ENCODE data around the gene UMODL1.

The UMODL1 gene

DNA sequence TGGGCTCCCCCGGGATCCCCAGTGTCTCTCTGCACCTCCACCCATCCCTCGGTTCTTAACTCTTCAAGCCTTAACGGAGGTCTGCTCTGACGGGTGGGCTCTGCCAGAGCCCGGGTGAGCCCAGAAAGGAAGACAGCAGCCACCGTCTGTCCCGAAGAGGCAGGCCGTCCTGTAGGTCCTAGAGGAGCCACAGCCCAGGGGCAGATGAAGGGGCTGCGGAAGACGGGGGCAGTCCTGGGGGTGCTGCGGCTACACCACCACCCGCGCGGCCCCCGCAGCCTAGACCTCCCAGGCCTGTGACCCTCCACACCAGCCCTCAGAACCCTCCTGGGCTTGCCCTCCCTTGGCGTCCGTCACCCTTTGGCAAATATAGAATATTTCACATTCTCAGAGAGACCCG, 71.0 kb downstream of the UMODL1 start:
- Mint-ChIP-seq H3K9me3 (no peaks in the 10 kb centered on the region), H3K27ac (no peak overlapping the region), H3K4me3 (no peak overlapping the region), H3K36me3 (ENCODE audit: low read depth) (no peaks in the 10 kb centered on the region), H3K4me1 (ENCODE audit: low read depth) (peaks cover 20% of the 10 kb centered on the region), H3K27me3 (no peaks in the 10 kb centered on the region)

DNA sequence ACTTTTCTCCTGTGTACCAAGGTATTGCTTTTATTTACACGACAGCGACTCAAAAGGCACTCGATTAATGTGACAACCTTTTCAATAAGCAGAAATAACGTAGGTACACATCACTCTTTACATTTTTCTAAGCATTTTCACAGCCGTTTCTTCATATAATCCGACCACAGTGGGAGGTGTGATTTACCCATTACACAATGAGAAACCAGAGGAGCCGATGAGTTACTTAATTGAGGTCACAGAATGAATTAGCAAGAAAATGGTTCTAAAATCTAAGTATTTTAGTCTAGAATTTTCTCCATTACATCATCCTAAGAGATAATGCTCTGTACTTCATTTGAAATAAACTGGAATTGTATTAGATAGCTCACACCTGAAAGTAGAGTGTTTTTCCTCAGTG, 71.5 kb downstream of the UMODL1 start:
- Mint-ChIP-seq H3K36me3 (ENCODE audit: low read depth) (no peaks in the 10 kb centered on the region), H3K27me3 (no peaks in the 10 kb centered on the region), H3K27ac (no peak overlapping the region), H3K4me3 (no peak overlapping the region), H3K4me1 (ENCODE audit: low read depth) (peaks cover 15% of the 10 kb centered on the region), H3K9me3 (no peaks in the 10 kb centered on the region)

DNA sequence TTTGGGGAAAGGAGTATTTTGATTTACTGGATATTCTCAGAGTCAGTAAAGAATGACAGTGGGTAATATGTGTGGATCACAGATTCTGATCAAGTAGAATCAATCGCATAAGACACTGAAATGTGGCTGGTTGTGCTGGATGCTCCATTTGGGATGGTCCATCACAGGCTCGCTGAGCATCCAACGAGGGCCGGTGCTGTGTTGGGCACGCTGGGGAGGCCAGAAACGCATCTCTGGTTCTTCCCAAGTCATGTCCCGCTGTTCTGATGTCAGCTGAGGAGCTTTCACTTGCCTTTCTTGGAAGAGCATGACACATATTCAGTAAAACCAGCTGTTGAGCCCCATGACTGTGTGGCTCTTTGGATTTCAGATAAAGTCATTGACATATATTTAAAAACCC, 72.0 kb downstream of the UMODL1 start:
- Mint-ChIP-seq H3K4me3 (no peak overlapping the region), H3K9me3 (no peaks in the 10 kb centered on the region), H3K4me1 (ENCODE audit: low read depth) (peaks cover 12% of the 10 kb centered on the region), H3K27me3 (no peaks in the 10 kb centered on the region), H3K36me3 (ENCODE audit: low read depth) (no peaks in the 10 kb centered on the region), H3K27ac (no peak overlapping the region)

DNA sequence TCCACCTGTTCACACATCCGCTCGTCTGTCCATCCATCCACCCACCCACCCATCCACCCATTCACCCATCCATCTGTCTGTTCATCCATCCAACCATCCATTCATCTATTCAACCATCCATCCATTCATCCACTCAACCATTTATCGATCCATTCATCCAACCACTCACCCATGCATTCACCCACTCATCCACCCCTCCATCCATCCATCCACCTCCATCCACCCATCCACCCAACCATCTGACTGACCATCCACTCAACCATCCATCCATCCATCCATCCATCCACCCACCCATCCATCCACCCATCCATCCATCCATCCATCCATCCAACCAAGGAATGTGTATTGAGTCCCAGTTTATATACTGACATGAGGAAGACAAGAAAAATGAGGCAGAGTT, 73.1 kb downstream of the UMODL1 start:
- H3K27ac Mint-ChIP-seq = peak overlapping the region; percentile 27

DNA sequence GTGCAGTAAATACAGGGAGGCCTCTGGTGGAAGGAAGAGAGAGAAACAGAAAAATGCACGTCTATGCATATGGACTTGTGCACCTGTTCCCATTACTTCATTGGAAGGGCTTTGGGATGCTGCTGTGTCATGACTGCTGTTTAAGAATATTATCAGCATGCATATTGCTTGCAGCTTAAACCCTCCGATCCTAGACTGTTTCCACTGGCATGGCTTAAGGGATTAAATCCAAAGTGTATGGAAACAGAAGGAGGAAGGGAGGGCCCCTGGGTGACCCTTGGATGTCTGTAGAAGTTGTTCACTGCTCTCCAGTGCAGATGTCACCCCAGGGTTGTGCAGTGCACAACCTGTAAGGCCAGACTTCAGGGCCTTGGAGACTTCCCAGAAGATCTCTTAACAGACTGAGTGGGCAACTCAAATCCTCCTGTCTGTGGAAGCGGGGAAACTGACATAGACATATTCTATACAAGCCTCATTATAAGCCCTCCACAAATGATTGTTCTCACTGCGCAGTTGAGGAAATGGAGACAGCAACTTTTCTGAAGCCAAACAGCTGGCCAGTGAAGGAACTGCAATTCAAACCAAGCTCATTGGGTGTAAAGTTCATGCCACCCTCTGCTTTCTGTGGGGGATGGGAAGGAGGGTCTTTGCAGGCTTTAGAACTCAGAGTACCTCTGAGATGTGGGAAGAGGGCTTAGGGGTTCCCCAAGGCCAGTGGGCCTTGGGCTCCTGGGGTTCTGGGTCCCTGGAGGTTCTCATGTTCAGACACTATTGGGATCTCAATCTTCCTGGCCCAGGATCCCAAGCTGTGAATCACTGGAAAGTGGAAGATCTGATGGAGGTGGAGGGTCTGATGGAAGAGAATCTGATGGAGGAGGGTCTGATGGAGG, 73.8 kb downstream of the UMODL1 start:
- no peak overlapping the region for H3K4me3 Mint-ChIP-seq
- peaks cover 9% of the 10 kb centered on the region for H3K4me1 Mint-ChIP-seq (ENCODE audit: low read depth)
- no peaks in the 10 kb centered on the region for H3K36me3 Mint-ChIP-seq (ENCODE audit: low read depth)
- H3K9me3 Mint-ChIP-seq = no peaks in the 10 kb centered on the region
- no peaks in the 10 kb centered on the region for H3K27me3 Mint-ChIP-seq
- H3K27ac Mint-ChIP-seq = no peak overlapping the region

More for the DNA sequence above, 73.1 kb downstream of the UMODL1 start:
- peaks cover 9% of the 10 kb centered on the region for H3K4me1 Mint-ChIP-seq (ENCODE audit: low read depth)
- no peak overlapping the region for H3K4me3 Mint-ChIP-seq
- no peaks in the 10 kb centered on the region for H3K36me3 Mint-ChIP-seq (ENCODE audit: low read depth)
- H3K27me3 Mint-ChIP-seq = no peaks in the 10 kb centered on the region
- no peaks in the 10 kb centered on the region for H3K9me3 Mint-ChIP-seq

DNA sequence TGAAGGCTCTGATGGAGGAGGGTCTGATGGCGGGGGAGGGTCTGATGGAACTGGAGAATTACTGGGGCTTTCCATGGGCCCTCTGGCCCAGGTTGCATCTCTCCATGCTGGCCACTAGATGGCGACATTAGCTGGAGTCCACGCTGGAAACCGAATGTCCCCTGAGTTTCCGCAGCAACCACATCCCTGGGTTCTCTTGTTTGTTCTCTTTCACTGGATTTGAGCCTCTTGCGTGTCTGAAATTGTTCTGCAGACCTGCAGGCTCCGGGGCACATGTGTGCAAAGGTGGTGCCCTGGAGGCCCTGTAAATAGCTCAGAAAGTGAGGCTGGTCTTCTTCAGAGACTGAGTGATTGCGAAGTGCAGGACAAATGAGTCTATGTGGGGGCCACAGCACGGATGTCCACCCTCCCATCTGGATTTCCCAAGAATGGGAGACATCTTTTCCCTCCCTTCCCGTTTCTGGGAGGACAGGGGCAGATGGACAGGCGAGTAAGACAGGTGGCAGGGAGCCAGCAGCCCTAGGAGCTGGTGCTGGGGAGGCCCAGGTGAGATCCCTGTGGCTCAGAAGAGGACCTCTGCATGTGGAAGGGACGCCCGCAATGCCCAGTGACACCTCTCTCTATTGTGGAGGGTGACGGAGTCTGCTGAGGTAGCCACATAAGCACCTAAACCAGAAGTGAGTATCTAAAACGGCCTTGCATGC, 74.6 kb downstream of the UMODL1 start:
- peaks cover 9% of the 10 kb centered on the region for H3K4me1 Mint-ChIP-seq (ENCODE audit: low read depth)
- no peaks in the 10 kb centered on the region for H3K27me3 Mint-ChIP-seq
- H3K27ac Mint-ChIP-seq = no peak overlapping the region
- no peak overlapping the region for H3K4me3 Mint-ChIP-seq
- H3K9me3 Mint-ChIP-seq = no peaks in the 10 kb centered on the region
- no peaks in the 10 kb centered on the region for H3K36me3 Mint-ChIP-seq (ENCODE audit: low read depth)

DNA sequence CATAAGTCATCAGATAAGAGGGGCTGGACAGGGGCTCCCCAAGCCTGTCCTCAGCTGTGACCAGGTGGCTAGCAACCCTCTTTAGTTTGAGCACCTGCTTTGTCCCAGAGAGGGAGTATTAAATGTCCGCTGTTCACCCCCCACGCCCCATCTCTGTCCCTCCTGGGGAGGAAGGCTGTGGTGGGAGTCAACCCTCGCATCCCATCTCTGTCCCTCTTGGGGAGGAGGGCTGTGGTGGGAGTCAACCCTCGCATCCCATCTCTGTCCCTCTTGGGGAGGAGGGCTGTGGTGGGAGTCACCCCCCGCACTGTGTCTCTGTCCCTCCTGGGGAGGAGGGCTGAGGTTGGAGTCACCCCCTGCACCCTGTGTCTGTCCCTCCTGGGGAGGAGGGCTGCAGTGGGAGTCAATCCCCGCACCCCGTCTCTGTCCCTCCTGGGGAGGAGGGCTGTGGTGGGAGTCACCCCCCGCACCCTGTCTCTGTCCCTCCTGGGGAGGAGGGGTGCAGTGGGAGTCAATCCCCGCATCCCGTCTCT, 75.2 kb downstream of the UMODL1 start:
- Mint-ChIP-seq H3K36me3 (ENCODE audit: low read depth) (no peaks in the 10 kb centered on the region), H3K4me3 (no peak overlapping the region), H3K27ac (no peak overlapping the region), H3K4me1 (ENCODE audit: low read depth) (peaks cover 9% of the 10 kb centered on the region), H3K9me3 (no peaks in the 10 kb centered on the region), H3K27me3 (no peaks in the 10 kb centered on the region)

DNA sequence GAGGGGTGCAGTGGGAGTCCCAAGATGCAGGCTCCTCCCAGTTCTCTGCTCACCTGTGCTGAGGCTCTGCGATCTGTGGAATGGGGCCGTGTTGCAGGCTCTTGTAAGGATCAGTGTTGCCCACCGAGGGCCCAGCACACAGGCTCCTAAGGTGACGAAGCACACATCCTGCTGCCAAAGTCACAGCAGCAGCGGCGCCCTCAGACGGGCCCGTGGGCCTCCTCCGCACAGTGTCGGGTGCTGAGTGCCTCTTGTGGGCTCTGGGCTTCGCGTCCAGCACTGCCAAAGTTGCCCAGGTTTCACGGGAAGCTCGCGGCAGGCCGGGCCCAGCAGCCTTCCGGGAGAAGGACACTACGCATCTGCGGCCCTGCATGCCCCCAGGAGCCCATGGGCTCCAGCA, 75.7 kb downstream of the UMODL1 start:
- Mint-ChIP-seq H3K27me3 (no peaks in the 10 kb centered on the region), H3K27ac (no peak overlapping the region), H3K36me3 (ENCODE audit: low read depth) (no peaks in the 10 kb centered on the region)

DNA sequence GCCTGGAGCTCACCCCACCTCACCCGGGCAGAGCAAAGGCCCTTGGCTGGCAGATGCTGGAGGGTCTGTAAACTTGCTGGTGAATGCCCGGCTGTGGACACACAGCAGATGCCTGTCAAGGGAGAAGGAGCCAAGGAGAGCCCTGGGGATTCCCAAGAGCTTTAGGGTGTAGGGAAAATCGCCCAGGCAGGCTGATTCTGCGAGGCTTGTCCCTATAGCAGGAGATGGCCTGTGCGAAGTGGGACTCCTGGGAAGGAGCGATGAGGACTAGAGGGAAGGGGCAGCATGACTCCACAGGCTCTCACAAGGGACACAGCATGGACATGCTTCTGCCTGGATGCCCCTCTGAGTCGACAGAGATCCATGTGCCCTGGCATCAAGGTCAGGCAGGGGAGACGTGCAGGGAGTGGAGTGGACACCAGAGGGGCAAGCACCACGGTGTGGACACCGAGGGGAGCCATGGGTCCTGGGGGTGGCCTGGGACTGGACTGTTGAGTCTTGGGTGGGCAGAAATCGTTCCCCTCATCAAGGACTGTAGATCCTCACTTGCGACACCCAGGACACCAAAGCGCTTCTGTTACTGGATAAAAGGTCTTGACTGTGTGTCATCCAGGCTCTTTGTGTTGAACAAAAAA, 76.4 kb downstream of the UMODL1 start:
- no peak overlapping the region for H3K4me3 Mint-ChIP-seq
- H3K9me3 Mint-ChIP-seq = no peaks in the 10 kb centered on the region
- H3K27ac Mint-ChIP-seq = no peak overlapping the region

More for the DNA sequence above, 75.7 kb downstream of the UMODL1 start:
- Mint-ChIP-seq H3K9me3 (no peaks in the 10 kb centered on the region), H3K4me1 (ENCODE audit: low read depth) (peaks cover 9% of the 10 kb centered on the region), H3K4me3 (no peak overlapping the region)

DNA sequence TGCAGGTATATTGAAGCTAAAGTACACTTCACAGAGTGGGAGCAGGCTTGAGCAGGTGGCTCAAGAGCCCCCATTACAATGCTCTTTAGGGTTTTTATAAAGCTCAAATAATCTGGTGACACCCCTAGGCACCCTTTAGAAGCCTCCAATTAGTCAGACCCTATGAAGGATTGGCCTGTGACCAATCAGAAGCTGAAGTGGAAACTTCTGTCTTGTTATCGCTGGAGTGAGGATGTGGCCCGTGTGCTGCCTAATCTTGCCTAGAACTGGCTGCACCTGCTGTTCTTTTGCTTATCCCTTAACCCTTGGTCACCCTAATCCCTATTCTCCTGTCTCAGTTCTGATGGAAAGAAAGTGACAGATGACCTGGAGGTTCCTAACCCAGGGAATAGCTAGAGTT, 77.0 kb downstream of the UMODL1 start:
- Mint-ChIP-seq H3K27me3 (no peaks in the 10 kb centered on the region), H3K27ac (no peak overlapping the region), H3K4me3 (no peak overlapping the region), H3K36me3 (ENCODE audit: low read depth) (no peaks in the 10 kb centered on the region), H3K9me3 (no peaks in the 10 kb centered on the region), H3K4me1 (ENCODE audit: low read depth) (peaks cover 3% of the 10 kb centered on the region)

More for the DNA sequence above, 76.4 kb downstream of the UMODL1 start:
- Mint-ChIP-seq H3K36me3 (ENCODE audit: low read depth) (no peaks in the 10 kb centered on the region), H3K27me3 (no peaks in the 10 kb centered on the region), H3K4me1 (ENCODE audit: low read depth) (peaks cover 6% of the 10 kb centered on the region)

DNA sequence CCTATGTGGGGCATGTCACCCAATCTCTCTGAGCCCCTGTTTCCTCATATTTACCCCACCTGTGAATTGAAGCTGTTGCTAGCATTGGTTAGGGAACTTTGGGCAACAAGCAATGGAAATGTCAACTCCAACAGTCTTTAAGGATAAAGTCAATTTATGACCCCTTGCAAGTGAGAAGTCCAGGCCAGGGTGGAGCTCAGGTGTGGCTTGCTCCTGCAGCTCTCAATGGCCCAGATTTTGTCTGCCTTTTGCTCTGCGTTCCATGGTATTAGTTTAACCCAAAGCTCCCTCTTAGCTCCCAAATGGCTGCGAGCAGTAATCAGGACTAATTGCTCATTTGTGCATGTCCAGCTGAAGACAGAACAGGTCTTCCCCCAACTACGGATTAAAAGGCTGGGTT, 77.5 kb downstream of the UMODL1 start:
- Mint-ChIP-seq H3K4me3 (no peak overlapping the region), H3K4me1 (ENCODE audit: low read depth) (peaks cover 3% of the 10 kb centered on the region), H3K27me3 (no peaks in the 10 kb centered on the region), H3K9me3 (no peaks in the 10 kb centered on the region), H3K27ac (no peak overlapping the region), H3K36me3 (ENCODE audit: low read depth) (no peaks in the 10 kb centered on the region)

DNA sequence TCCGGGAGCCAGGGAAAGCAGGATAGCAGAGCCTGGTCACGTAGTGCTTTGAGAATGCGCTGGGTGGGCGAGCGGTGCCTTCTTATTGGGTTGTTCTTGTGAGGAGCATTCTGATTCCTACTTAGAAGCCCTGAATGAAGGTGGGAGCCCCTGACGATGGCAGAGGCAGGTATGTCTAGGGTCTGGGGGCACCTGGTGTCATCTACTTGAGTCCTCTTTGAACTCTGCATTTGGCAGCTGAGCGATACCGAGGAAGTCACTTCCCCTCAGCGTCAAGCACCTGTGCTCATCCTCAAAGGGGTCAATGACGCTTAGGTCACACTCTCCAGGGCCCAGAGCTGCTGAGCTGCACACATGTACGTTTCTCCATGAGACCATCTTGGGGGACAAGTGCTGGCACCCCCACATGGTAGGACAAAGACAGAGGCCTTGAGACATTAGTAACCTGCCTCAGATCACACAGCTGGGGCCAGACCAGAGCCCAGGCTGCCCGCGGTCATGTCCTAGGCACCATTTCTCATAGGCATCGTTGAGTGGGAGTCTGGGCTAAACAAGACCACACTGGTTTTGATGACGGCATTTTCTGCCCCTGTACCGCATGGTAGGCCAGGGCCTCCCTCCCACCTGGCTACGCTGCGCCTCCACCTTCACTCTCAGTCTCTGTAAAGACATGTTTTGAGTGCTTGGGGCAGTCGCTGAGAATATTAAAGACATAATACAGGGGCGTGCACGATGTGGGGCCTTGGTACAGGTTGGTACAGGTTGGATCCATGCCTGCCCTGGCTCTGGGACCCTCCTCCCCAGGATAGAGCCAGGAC, 78.7 kb downstream of the UMODL1 start:
- no peaks in the 10 kb centered on the region for H3K27me3 Mint-ChIP-seq
- H3K27ac Mint-ChIP-seq = no peak overlapping the region
- H3K4me3 Mint-ChIP-seq = no peak overlapping the region
- no peaks in the 10 kb centered on the region for H3K9me3 Mint-ChIP-seq
- peaks cover 3% of the 10 kb centered on the region for H3K4me1 Mint-ChIP-seq (ENCODE audit: low read depth)
- H3K36me3 Mint-ChIP-seq (ENCODE audit: low read depth) = no peaks in the 10 kb centered on the region

DNA sequence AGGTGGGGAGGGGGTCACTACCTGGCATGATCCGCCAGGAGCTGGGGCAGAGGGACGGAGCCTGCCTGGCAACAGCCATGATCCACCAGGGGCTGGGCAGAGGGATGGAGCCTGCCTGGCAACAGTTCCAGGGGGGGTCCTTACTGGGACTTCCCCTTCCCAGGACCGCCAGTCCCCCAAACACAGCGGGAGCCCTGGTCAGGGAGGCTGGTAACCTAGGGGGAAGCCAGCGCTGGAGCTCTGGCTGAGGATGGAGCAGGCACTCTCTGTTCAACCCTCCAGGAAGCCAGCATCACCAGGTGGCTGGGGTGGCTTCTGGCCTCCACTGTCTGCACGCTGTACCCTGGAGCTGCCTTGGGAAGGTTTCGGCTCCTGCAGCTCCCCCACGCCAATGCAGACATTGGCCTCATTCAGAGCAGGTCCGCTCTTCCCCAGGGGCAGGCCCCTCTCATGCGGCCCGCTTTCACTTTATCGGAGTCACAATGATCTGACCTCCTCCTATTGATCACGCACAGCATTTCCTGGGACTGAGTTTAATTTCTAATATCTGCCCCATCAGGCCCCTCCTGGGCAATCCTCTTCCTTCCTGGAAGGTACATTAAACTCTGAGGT, 79.5 kb downstream of the UMODL1 start:
- Mint-ChIP-seq H3K9me3 (no peaks in the 10 kb centered on the region), H3K27me3 (no peaks in the 10 kb centered on the region), H3K27ac (no peak overlapping the region), H3K36me3 (ENCODE audit: low read depth) (no peaks in the 10 kb centered on the region), H3K4me3 (no peak overlapping the region), H3K4me1 (ENCODE audit: low read depth) (peaks cover 2% of the 10 kb centered on the region)

Measured in stimulated activated naive CD8-positive, alpha-beta T cell treated with anti-CD3 and anti-CD28 coated beads, Interleukin-15, Interleukin-2, amounts not matched to agents 100 ng/mL and 50 ng/mL, for 24 hours (primary cell).